SW 1271 (cell line): ENCODE data around the gene MAPK14.

Source experiments
- DNase-seq, 2 experiments: peaks; one replicate each; lab custom pipeline; 2025; lab: John Stamatoyannopoulos, UW

MAPK14 gene

DNA sequence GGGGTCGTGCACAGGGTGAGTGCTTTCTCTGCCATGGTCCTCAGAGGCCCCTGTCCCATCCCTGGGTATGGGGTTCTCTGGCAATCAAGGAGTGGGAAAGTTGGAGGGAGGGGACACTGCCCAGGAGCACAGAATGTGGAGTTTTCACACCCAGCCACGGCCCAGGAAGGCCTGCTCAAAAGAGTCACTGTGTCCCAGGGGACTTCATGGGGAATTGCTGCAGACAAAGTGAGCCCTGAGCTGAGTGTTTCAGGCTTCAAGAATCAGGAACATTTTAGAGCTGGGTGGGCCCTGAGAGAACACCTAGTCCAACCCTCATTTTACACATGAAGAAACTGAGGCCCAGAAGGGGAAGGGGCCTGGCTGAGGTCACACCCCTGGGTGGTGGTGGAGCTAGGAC lies 108.4 kb downstream of the MAPK14 start:
- no peak for DNase-seq

DNA sequence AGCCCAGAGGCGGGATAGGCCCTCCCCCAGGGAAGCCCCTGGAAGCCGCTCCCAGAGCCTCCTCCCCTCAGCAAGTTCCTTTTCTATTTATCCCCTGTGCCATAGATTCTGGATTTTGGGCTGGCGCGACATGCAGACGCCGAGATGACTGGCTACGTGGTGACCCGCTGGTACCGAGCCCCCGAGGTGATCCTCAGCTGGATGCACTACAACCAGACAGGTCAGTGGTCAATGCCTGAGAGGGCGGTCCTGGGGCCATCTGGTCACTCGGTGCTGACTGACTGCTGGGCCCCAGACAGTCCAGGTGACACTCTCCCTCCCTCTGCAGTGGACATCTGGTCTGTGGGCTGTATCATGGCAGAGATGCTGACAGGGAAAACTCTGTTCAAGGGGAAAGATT lies 108.9 kb downstream of the MAPK14 start:
- DNase-seq = no peak

DNA sequence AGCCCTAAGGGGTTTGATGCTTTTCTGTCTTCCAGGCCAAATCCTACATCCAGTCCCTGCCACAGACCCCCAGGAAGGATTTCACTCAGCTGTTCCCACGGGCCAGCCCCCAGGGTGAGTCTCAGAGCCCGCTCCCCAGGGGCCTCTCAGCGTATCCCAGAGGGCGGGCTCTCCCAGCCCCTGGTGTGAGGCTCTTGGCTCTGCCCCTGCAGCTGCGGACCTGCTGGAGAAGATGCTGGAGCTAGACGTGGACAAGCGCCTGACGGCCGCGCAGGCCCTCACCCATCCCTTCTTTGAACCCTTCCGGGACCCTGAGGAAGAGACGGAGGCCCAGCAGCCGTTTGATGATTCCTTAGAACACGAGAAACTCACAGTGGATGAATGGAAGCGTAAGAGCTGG lies 111.1 kb downstream of the MAPK14 start:
- DNase-seq = no peak

DNA sequence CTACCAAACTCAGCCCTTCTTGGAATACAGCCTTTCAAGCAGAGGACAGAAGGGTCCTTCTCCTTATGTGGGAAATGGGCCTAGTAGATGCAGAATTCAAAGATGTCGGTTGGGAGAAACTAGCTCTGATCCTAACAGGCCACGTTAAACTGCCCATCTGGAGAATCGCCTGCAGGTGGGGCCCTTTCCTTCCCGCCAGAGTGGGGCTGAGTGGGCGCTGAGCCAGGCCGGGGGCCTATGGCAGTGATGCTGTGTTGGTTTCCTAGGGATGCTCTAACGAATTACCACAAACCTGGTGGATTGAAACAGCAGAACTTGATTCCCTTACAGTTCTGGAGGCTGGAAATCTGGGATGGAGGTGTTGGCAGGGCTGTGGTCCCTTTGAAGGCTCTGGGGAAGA lies 111.8 kb downstream of the MAPK14 start:
- no peak for DNase-seq

DNA sequence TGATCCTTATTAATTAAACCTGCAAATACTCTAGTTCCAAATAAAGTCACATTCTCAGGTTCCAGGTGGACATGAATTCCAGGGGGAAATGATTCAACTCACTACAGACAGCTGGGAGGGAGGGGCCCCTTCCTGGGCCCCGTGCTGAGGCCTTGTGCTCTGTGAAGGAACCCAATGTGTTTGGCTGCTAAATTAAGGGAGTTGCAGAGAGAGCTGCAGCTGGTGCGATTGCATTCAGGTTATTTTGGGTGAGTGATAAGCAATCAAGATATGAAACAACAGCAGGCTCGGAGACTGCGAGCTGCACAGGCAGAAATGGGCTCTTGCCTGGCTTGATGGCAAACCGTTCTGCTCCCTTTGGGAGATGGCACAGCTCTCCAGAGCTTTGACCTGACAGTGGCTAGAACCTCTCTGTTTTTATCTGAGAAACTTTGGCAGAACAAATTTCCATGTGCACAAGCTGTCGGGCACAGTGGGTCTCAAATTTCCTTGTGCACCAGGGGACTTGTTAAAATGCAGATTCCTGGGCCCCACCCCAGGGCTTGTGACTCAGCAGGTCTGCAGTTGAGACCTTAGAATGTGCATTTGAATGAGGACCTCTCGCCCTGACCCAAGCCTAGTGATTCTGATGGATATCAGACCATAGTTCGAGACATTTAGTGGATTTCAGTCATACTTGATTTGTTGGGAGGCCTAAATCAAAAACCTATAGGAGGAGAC lies 112.5 kb downstream of the MAPK14 start:
- no peak for DNase-seq

DNA sequence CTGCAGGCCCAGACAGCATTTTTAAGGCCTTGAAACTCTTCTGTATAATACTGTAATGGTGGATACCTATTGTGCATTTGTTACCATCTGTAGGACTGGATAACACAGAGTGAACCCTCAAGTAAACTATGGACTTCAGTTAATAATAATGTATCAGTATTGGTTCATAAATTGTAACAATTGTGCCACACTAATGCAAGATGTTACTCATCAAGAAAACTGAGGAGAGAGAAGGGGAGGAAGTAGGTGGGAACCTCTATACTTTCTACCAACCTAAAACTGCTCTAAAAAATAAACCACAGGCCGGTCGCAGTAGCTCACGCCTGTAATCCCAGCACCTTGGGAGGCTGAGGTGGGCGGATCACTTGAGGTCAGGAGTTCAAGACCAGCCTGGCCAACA lies 113.5 kb downstream of the MAPK14 start:
- no peak for DNase-seq

DNA sequence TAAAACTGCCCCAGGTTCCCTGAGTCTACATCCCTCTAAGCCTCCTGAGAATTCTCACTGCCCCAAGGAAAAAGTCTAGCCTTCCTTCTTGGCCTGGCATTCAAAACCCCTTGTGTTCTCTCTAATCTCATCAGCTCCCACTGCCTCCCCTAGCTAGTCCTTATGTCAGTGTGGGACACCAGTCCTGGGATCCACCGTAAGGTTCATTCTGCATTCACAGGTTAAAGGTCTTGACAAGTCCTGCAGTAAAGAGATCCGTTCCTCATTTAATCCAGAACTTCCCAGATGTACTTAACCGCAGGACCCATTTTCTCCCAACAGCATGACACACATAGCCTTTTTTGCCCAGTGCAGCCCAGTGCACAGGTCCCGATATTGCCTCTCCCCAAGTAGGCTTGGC lies 114.4 kb downstream of the MAPK14 start:
- DNase-seq = no peak

DNA sequence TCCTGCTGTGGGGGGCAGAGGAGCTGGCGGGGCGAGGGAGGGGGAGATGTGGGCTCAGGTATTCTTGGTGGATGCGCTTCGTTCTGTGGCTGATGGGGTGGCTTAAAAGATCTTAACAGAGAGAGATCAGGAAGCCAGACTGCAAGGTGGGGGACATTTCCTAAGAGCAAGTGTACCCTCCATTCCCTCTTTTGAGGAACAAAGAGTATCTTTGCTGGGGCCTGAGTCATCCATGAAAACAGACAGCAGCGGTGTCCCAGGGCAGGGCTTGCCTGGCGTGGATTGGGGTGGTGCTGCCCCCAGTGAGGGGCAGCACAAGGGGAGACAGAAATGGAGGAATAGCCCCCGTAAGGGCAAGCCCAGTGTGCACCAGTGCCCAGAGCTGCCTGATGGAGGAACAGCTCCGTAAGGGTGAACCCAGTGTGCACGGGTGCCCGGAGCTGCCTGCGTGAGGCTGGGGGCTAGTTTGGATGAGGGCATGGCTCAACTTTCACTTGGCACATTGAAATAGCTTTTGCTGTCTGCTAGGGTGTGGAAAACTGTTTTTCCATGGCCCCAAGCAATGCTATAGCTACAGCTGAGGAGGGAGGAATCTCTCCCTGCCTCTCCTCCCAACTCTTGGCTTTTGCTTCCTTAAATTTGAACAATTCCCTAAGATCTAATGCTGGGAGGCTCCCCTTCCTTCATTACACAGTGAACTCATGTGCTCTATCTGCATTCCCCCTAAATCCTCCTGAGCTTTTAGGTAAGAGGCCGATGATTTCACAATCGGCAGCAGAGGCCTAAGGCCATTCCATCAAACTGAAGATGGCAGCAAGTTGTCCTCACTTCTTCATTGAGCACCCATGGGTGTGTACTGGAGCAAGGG lies 115.6 kb downstream of the MAPK14 start:
- no peak for DNase-seq

DNA sequence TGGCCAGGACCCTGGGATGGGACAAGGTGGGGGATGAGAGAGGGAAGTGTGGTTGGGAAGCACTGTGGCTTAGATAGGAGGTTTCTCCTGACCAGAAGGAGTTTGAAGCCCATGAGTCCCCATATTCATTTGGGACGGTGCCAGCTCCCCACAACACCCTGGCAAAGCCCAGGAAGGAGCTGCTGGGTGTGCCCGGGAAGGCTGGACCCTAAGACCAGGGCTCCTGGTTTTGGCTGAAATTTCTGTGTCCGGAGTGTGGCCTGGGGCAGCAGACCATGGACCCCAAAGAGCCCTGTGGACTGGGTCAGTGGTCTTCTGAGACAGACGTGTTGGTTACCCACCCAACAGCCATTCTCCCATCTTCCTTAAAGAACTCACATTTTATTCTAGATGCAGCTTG lies 117.9 kb downstream of the MAPK14 start:
- no peak for DNase-seq

DNA sequence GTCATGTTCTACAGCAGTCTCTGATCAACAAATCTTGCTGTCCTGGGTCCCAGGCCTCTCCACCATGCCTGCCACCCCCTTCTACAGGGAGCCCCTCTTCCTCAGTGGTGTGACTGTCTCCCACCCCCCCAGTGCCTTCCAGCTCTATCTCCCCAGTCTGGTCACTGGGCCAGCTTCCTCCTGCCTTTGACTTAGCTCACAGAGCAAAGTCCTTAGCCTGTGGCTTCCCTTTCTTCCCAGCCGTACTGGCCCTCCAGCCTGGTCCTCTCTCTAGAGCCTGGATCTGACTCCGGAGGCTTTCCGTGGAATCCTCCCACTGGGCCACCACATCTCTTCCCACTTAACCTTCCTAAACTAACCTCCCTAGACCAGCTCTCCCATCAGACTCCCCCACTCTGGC lies 119.7 kb downstream of the MAPK14 start:
- no peak for DNase-seq

DNA sequence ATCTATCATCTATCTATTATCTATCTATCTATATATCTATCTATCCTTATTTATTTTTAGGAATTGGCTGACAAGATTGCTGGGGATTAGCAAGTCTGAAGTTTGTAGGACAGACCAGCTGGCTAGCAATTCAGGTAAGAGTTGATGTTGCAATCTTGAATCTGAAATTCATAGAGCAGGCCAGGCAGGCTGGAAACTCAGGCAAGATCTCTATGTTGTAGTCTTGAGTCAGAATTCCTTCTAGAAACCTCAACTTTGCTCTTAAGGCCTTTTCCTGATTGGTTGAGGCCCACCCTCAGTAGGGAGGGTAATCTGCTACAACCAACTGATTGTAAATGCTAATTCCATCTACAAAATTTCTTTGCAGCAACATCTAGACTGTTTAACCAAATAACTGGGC lies 121.9 kb downstream of the MAPK14 start:
- DNase-seq = no peak

DNA sequence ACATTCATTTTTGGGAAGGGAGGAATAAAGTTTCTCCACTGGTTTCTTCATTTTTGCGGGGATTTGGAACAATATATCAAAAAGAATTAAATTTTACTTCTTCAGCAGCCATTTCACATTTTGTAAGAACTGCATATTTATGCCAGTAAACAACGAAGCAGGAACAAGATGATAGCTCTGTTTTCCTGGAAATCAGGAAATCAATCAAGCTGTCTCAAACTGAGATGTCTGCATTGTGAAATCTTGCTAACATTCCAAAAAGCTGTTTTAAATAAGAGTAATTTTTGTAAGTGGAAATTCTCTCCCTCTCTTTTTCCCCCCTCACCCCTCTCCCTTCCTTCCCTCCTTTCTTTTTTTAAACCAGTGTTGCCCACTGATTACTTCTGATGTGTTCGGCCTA lies 122.7 kb downstream of the MAPK14 start:
- DNase-seq = no peak

DNA sequence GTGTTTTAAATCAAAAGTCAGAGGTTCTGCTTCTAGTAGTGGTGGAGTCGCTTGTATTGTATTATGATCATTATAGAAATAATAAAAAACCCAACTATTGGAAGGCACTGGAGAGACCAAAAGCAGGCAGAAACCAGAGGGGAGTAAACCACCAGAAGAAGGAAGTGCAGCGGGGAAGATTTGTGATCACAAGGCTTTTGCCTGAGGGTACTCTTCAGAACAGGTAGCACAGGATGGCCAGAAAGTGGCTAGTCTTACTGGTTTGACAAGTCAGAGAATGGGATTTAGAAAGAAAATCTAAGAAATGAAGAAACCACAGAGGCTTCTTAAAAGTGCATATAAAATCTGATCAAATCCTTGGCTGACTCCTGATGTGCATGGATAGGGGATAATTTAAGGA lies 126.7 kb downstream of the MAPK14 start:
- no peak for DNase-seq

DNA sequence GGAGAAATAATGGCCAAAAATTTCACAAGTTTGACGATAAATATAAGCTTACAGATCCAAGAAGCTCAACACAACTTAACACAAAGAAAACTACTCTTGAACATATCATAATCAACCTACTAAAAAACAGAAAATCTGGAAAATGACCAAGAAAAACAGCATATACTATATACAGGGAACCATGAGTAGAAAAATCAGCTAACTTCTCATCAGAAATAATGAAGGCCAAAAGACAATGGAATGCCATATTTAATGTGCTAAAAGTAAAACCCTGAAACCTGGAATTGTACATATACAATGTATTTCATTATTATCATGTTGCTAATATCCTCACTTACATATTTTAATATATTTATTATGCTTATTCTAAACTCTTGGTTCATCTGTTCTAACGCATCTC lies 128.1 kb downstream of the MAPK14 start:
- no peak for DNase-seq

DNA sequence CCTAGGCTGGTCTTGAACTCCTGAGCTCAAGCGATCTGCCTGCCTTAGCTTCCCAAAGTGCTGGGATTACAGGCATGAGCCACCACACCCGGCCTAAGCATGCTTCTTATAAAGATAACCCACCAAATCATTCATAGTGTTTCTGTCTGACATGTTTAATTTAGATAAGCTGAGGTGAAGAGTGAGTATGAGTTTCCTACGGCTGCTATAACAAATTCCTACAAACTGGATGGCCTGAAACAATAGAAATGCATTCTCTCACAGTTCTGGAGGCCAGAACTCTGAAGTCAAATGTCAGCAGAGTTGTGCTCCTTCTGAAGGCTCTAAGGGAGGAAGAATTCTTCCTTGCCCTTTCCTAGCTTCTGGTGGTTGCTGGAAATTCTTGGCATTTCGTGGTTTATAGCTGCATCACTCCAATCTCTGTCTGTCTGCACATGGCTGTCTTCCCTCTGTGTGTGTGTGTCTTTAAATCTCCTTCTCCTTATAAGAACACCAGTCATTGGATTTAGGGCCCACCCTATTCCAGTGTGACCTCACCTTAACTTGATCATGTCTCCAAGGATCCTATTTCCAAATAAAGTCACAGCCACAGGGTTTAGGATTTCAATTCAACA lies 132.6 kb downstream of the MAPK14 start:
- no peak for DNase-seq
